Left ventricle myocardium inferior (tissue), 1 donor: ENCODE results near the gene PIK3R4. TPM values are rescaled to one million over a fixed set of nuclear protein-coding genes. Genes with fewer than 3 reads are reported as not detected.

Experiments
- DNase-seq: peaks from one replicate; pipeline ENCODE4 v3.0.0-alpha.2; 2020
- H3K27ac ChIP-seq: fragments of 200-600 bp; replicated peaks from 2 replicates; pipeline ENCODE4 v1.8.0; 2021
- H3K27me3 ChIP-seq: fragments of 200-600 bp; 2 replicates; pipeline ENCODE4 v1.8.0; 2021; ENCODE audit warnings: low read depth
- H3K36me3 ChIP-seq: fragments of 200-600 bp; 2 replicates; pipeline ENCODE4 v1.8.0; 2021
- H3K4me1 ChIP-seq: fragments of 200-600 bp; 2 replicates; pipeline ENCODE4 v1.8.0; 2021
- H3K4me3 ChIP-seq: fragments of 200-600 bp; 2 replicates; pipeline ENCODE4 v1.8.0; 2021; ENCODE audit warnings: mild to moderate bottlenecking, moderate library complexity
- H3K9me3 ChIP-seq: fragments of 200-600 bp; replicated peaks from 2 replicates; pipeline ENCODE4 v1.8.0; 2021
- CTCF ChIP-seq: fragments of 200-600 bp; IDR thresholded peaks from 2 replicates; pipeline ENCODE4 v1.8.0; 2021; ENCODE audit warnings: antibody characterized with exemption, mild to moderate bottlenecking, borderline replicate concordance
- intact Hi-C: fragments of 100-400 bp; cut with micrococcal nuclease; formaldehyde crosslinking; loops from one replicate; pipeline ENCODE4 v1.11.0; 2022
- total RNA-seq: library from RNA; stranded (reverse); fragmentation: NEBNext Ultra II Directional; extraction: Animal tissue kit (Norgen Biotek cat#: 25700); gene quantifications from one replicate; pipeline ENCODE4 v1.2.1, GENCODE V29; 2021
- donor health status: DM: no; HTN: yes; CAD: no; lungs with severe emphysema.

Gene PIK3R4
- total RNA-seq, 1 donor from 2014 or later, result 13.8 TPM

DNA sequence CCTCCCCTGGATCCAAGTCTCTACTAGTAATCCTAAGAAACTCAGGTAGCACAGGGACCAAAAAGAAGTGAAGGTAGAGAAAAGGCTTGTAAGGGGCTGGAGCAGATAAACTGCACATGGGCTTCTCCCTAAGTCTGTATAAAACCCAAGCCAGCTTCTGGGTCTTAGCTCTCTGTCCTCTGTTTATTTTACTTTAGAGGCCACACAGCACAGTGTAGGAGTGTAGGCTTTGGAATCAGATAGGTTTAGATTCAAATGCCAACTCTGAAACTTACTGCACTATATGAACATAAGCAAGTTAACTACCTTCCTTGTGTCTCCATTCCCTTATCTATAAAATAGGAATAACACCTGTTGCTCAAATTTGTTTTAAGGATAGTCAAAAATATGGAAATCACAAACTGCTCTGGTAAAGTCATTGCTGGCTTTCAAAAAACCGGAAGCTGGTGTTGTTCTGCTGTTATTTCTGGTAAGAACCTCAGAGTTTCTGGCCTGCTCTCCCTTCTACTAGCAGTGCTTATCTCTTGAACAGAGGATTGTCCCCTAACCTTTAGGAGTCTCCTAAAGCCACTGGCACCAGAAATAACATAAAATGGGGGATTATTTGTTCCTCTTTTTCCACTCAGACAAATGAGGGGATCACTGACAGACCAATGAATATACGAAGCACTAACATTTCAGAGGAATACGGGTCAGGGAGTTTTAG lies 33.8 kb downstream of the PIK3R4 start:
- Histone ChIP-seq H3K27me3 (no peaks in the 10 kb centered on the region), H3K4me3 (no peak overlapping the region), H3K36me3 (peaks cover 37% of the 10 kb centered on the region), H3K9me3 (no peaks in the 10 kb centered on the region), H3K4me1 (peaks cover 9% of the 10 kb centered on the region), H3K27ac (peak overlapping the region; percentile 4)
- TF ChIP-seq CTCF, result no peak
- DNase-seq, result no peak
- intact Hi-C loops, result no loop called here

- Histone ChIP-seq H3K27ac (no peak overlapping the region), H3K27me3 (no peaks in the 10 kb centered on the region), H3K36me3 (peaks cover 36% of the 10 kb centered on the region), H3K9me3 (no peaks in the 10 kb centered on the region), H3K4me1 (peaks cover 9% of the 10 kb centered on the region), H3K4me3 (no peak overlapping the region)
- intact Hi-C loops, result no loop called here
- no peak for TF ChIP-seq CTCF
- no peak for DNase-seq
Observed at GRCh38 chr3:130711565-130712324, 34.9 kb downstream of the PIK3R4 start.

GRCh38 chr3:130709671-130710070 lies 37.0 kb downstream of the PIK3R4 start:
- peaks cover 35% of the 10 kb centered on the region for H3K36me3 ChIP-seq
- peak overlapping the region; percentile 39 for H3K27ac ChIP-seq
- peaks cover 9% of the 10 kb centered on the region for H3K4me1 ChIP-seq
- H3K27me3 ChIP-seq, result no peaks in the 10 kb centered on the region
- H3K9me3 ChIP-seq, result no peaks in the 10 kb centered on the region
- intact Hi-C loops, result no loop called here
- no peak for DNase-seq
- no peak overlapping the region for H3K4me3 ChIP-seq
- no peak for TF ChIP-seq CTCF

GRCh38 chr3:130707902-130708601 lies 38.6 kb downstream of the PIK3R4 start:
- intact Hi-C loops, result no loop called here
- peaks cover 45% of the 10 kb centered on the region for H3K36me3 ChIP-seq

More at GRCh38 chr3:130707902-130708601, 38.6 kb downstream of the PIK3R4 start:
- Histone ChIP-seq H3K4me3 (no peak overlapping the region), H3K27ac (no peak overlapping the region), H3K27me3 (no peaks in the 10 kb centered on the region), H3K4me1 (peaks cover 6% of the 10 kb centered on the region), H3K9me3 (no peaks in the 10 kb centered on the region)
- no peak for DNase-seq
- no peak for TF ChIP-seq CTCF
